BLaER1 treated with 17β-estradiol and CSF1 and Interleukin-3, amounts not matched to agents 10 nM and 100 nM (cell line): Measurements from ENCODE around the gene EXD2.
A peak's percentile ranks its signal among the peaks of the same experiment; 100 is the strongest.

Source experiments
- H3K27ac ChIP-seq, 11 experiments: shearing (Covaris generic); formaldehyde crosslinking; 2 replicates each; pipeline ENCODE4 v1.8.1; 2022
- H3K27me3 ChIP-seq, 11 experiments: shearing (Covaris generic); formaldehyde crosslinking; 2 replicates each; pipeline ENCODE4 v1.8.1; 2022
- H3K36me3 ChIP-seq, 11 experiments: shearing (Covaris generic); formaldehyde crosslinking; 2 replicates each; pipeline ENCODE4 v1.8.1; 2022
- H3K4me1 ChIP-seq, 10 experiments: shearing (Covaris generic); formaldehyde crosslinking; 2 replicates each; pipeline ENCODE4 v1.8.1; 2022
- H3K4me2 ChIP-seq, 11 experiments: shearing (Covaris generic); formaldehyde crosslinking; 2 replicates each; pipeline ENCODE4 v1.8.1; 2022
- H3K4me3 ChIP-seq, 10 experiments: shearing (Covaris generic); formaldehyde crosslinking; 2 replicates each; pipeline ENCODE4 v1.8.1; 2022
- H3K9ac ChIP-seq, 11 experiments: shearing (Covaris generic); formaldehyde crosslinking; 2 replicates each; pipeline ENCODE4 v1.8.1; 2022
- H3K9me3 ChIP-seq, 11 experiments: shearing (Covaris generic); formaldehyde crosslinking; replicated peaks in 1 of 11; 2 replicates each; pipeline ENCODE4 v1.8.1; 2022
- H4K20me1 ChIP-seq, 11 experiments: shearing (Covaris generic); formaldehyde crosslinking; 2 replicates each; pipeline ENCODE4 v1.8.1; 2022
- Cebpa-rat ChIP-seq, 11 experiments: shearing (Covaris generic); IDR thresholded peaks; 2 replicates each; pipeline ENCODE4 v1.8.1; 2022

Gene EXD2

GRCh38 chr14:69191340-69192111, at the start of gene EXD2:
EXD2 (plus strand) TSS chr14:69191498; CDS start chr14:69209471, 17,973 bp downstream.
- peak within 1 kb of the TSS; percentile 54 to 72 (median 60) for H3K4me3 ChIP-seq
- H3K36me3 ChIP-seq = no peaks in the 10 kb centered on the region

GRCh38 chr14:69141550-69141949, 49.7 kb upstream of the EXD2 start:
- peaks cover 23 to 77% (median 43%) of the 10 kb centered on the region in 11 experiments for H3K36me3 ChIP-seq
- peaks cover 0 to 19% (median 0%) of the 10 kb centered on the region in 10 experiments; a peak in 4 of 20 replicates for H3K4me1 ChIP-seq
- no peak overlapping the region for H3K9ac ChIP-seq
- no peaks in the 10 kb centered on the region for H3K27me3 ChIP-seq
- no peak overlapping the region for H3K4me2 ChIP-seq
- no peaks in the 10 kb centered on the region for H3K9me3 ChIP-seq
- no peak for TF ChIP-seq Cebpa-rat (IDR thresholded peaks at IDR 0.05)
- no peak overlapping the region for H3K27ac ChIP-seq
- H3K4me3 ChIP-seq = no peak overlapping the region
- H4K20me1 ChIP-seq = peaks cover 37 to 100% (median 88%) of the 10 kb centered on the region in 11 experiments; a peak in 18 of 22 replicates

More at GRCh38 chr14:69191340-69192111, at the start of gene EXD2:
- H3K9me3 ChIP-seq = peaks cover 0 to 8% (median 0%) of the 10 kb centered on the region in 11 experiments; a peak in 4 of 22 replicates
- H3K9ac ChIP-seq = peak within 1 kb of the TSS in 10 of 11 experiments; percentile 0 to 63 (median 36); a peak in 13 of 22 replicates
- TF ChIP-seq Cebpa-rat (IDR thresholded peaks at IDR 0.05) = no peak
- H4K20me1 ChIP-seq = no peaks in the 10 kb centered on the region
- peaks cover 25 to 38% (median 36%) of the 10 kb centered on the region in 11 experiments for H3K27me3 ChIP-seq
- no peak within 1 kb of the TSS; a peak in 2 of 22 replicates for H3K27ac ChIP-seq
- peak within 1 kb of the TSS; percentile 50 to 79 (median 69) for H3K4me2 ChIP-seq
- 0 out of 20 replicates have a peak, but pooled peaks cover 0 to 8% (median 0%) of the 10 kb centered on the region in 10 experiments for H3K4me1 ChIP-seq

- Histone ChIP-seq H3K27me3 (no peaks in the 10 kb centered on the region), H3K4me2 (no peak overlapping the region), H3K27ac (no peak overlapping the region), H3K4me1 (peaks cover 0 to 19% (median 0%) of the 10 kb centered on the region in 10 experiments; a peak in 4 of 20 replicates), H3K36me3 (peaks cover 28 to 79% (median 45%) of the 10 kb centered on the region in 11 experiments), H3K4me3 (no peak overlapping the region), H3K9me3 (no peaks in the 10 kb centered on the region), H3K9ac (no peak overlapping the region), H4K20me1 (peaks cover 37 to 100% (median 89%) of the 10 kb centered on the region in 11 experiments; a peak in 18 of 22 replicates)
- TF ChIP-seq Cebpa-rat (IDR thresholded peaks at IDR 0.05) = no peak
These were observed 49.2 kb upstream of the EXD2 start for GRCh38 chr14:69142101-69142500.

- Histone ChIP-seq H3K4me2 (peak overlapping the region; percentile 83 to 99 (median 91)), H3K36me3 (peaks cover 28 to 47% (median 33%) of the 10 kb centered on the region in 11 experiments; a peak in 21 of 22 replicates), H4K20me1 (peaks cover 8 to 66% (median 40%) of the 10 kb centered on the region in 11 experiments; a peak in 16 of 22 replicates), H3K4me3 (0 out of 20 replicates have a peak overlapping the region, but pooled peaks of 2 of the 10 experiments have one; percentile 90 to 92), H3K27me3 (peaks cover 0 to 16% (median 11%) of the 10 kb centered on the region in 11 experiments; a peak in 16 of 22 replicates), H3K9ac (0 out of 22 replicates have a peak overlapping the region, but pooled peaks of 1 of the 11 experiments have one; percentile 97), H3K9me3 (no peaks in the 10 kb centered on the region), H3K4me1 (peaks cover 24 to 28% (median 25%) of the 10 kb centered on the region in 10 experiments), H3K27ac (no peak overlapping the region)
- no peak for TF ChIP-seq Cebpa-rat (IDR thresholded peaks at IDR 0.05)
These were observed 41.6 kb upstream of the EXD2 start for GRCh38 chr14:69149461-69150244.

GRCh38 chr14:69151458-69152180, 39.7 kb upstream of the EXD2 start:
- Histone ChIP-seq H3K27ac (peak overlapping the region; percentile 89 to 96 (median 93)), H3K9me3 (no peaks in the 10 kb centered on the region), H3K36me3 (peaks cover 23 to 32% (median 27%) of the 10 kb centered on the region in 11 experiments; a peak in 21 of 22 replicates), H3K4me1 (peaks cover 24 to 28% (median 25%) of the 10 kb centered on the region in 10 experiments), H3K27me3 (peaks cover 0 to 19% (median 12%) of the 10 kb centered on the region in 11 experiments; a peak in 16 of 22 replicates), H4K20me1 (peaks cover 3 to 47% (median 26%) of the 10 kb centered on the region in 11 experiments; a peak in 16 of 22 replicates), H3K9ac (peak overlapping the region; percentile 92 to 98 (median 96)), H3K4me2 (peak overlapping the region; percentile 83 to 99 (median 91)), H3K4me3 (peak overlapping the region; percentile 88 to 96 (median 92))
- no peak for TF ChIP-seq Cebpa-rat (IDR thresholded peaks at IDR 0.05)

- peaks cover 17 to 25% (median 21%) of the 10 kb centered on the region in 11 experiments; a peak in 20 of 22 replicates for H3K36me3 ChIP-seq
- H3K27ac ChIP-seq = peak overlapping the region; percentile 89 to 96 (median 93)
- peak overlapping the region; percentile 46 to 99 (median 89) for H3K4me2 ChIP-seq
- H3K4me3 ChIP-seq = peak overlapping the region; percentile 88 to 96 (median 92)
- no peaks in the 10 kb centered on the region for H3K9me3 ChIP-seq
- no peak for TF ChIP-seq Cebpa-rat (IDR thresholded peaks at IDR 0.05)
- peaks cover 3 to 40% (median 22%) of the 10 kb centered on the region in 11 experiments; a peak in 16 of 22 replicates for H4K20me1 ChIP-seq
- H3K4me1 ChIP-seq = peaks cover 24 to 28% (median 25%) of the 10 kb centered on the region in 10 experiments
- peaks cover 0 to 19% (median 12%) of the 10 kb centered on the region in 11 experiments; a peak in 16 of 22 replicates for H3K27me3 ChIP-seq
- H3K9ac ChIP-seq = peak overlapping the region; percentile 92 to 98 (median 96)
These were observed 39.0 kb upstream of the EXD2 start for GRCh38 chr14:69152181-69152901.

- Histone ChIP-seq H3K36me3 (peaks cover 16 to 20% (median 16%) of the 10 kb centered on the region in 11 experiments; a peak in 20 of 22 replicates), H3K4me3 (peak within 1 kb of the TSS; percentile 88 to 96 (median 92)), H3K9ac (peak within 1 kb of the TSS; percentile 92 to 98 (median 96)), H4K20me1 (peaks cover 2 to 35% (median 17%) of the 10 kb centered on the region in 11 experiments; a peak in 15 of 22 replicates), H3K4me1 (peaks cover 24 to 28% (median 25%) of the 10 kb centered on the region in 10 experiments), H3K27ac (peak within 1 kb of the TSS; percentile 89 to 96 (median 93)), H3K4me2 (peak within 1 kb of the TSS; percentile 86 to 100 (median 94)), H3K27me3 (peaks cover 0 to 19% (median 12%) of the 10 kb centered on the region in 11 experiments; a peak in 16 of 22 replicates), H3K9me3 (no peaks in the 10 kb centered on the region)
- no peak for TF ChIP-seq Cebpa-rat (IDR thresholded peaks at IDR 0.05)
These were observed 38.5 kb upstream of the EXD2 start, which contains the start of gene DCAF5 for GRCh38 chr14:69152902-69153151. DCAF5 (minus strand) TSS chr14:69153119; CDS start chr14:69152978, 141 bp downstream.
